ENCODE measurements around the gene FAM117A.

DNA sequence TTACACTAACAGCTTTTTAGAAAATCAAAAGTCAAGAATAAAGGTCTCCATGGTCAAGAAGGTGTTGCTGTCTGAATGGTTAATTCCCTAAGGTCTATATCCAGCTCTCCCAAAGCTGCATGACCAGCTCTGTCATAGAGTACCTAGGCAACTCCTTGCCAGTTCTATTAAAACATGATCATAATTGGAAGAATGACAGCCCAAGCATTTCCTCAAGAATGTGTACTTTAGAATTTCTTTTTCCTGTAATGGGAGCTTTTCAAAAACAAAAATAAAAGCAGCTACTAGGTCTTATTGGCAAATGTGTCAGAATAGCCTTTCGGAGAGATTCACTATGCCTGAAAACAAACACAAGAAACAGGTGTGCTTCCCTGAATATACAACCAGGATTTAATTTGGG, 93.9 kb downstream of the FAM117A start:
- no peak for TF ChIP-seq POLR2A (IDR thresholded peaks at IDR 0.05; ENCODE audit: low read depth, low read length)
- TF ChIP-seq POLR2AphosphoS5 (IDR thresholded peaks at IDR 0.05; ENCODE audit: low read depth, low read length): no peak
- no peak for TF ChIP-seq TAF1 (IDR thresholded peaks at IDR 0.05; ENCODE audit: borderline replicate concordance, low read depth, low read length)

Measured in GM12892 (cell line).